ENCODE measurements around the gene POLE.

POLE gene

DNA sequence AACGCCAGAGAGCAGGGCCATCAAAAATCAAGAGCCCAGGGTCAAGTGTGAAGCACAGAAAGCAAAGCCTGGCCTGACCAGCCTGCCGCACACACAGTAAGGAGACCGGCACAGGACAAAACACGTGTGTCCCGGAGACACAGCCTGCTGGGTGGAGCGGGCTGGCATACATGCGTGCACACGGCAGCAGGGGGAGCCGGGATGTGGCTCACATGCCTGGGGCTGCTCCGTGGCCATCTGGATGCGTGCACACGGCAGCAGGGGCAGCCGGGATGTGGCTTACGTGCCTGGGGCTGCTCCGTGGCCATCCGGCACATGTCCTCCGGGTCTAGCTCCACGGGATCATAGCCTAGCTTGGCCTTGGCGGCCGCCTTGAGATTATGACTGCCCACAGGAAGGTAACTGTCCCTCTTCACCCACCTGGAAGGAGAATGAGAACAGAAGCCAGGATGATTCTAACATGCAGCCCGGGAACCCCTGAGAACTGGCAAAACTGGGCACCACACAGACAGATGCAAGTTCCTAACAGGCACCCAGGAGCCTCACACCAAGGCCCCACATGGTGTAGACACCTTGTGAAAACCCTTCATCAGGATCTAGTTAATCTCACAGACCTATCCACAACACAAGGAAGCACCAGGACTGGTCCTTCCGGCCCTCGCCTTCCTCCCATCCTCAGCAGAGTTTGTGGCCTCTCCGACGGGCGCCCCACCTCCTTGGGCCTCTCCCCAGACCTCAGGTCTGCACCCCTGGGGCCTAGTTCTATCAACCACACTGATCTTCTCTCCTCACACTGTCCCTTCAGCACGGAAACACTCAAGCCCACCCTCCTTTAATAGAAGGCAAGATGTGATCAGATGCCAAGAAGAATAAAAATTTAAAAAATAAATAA is 13.6 kb downstream of the POLE start:
- no peak for DNase-seq

DNA sequence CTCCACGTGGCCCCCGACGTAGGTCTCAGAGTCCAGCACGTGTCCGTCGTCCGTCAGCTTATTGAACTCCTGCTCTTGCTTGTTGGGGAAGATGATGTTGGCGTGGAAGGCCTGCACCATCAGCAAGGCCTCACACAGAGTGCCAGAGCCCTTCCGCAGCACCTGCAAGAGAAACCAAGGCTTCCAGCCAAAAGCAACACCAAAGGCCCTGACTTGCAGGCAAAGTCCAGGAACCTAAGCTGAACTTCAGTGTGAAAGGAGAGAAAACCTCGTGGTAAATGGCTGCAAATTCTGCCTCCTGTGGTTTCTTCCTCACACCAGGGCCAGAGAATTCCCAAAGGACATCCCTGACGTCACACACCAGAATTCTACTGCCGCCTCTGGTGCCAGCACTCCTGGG is 14.5 kb downstream of the POLE start:
- no peak for DNase-seq

DNA sequence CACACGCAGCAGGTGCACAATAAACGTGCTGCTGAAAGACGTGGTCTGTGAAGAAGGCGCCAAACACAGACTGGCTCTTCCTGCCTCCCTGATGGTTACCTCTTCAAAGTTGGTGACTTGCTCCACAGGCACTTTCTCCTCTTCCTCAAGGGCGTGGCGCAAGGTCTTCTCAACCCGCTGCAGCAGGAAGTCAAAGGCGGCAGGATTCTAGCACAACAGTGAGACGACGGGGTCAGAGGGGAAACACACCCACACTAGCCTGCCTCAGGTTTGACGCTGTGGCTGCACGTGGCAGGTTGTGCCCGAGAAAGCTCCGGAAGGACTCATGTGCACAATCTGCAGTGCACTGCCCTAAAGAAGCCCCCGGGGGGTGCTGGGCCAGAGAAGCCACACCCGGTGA is 15.0 kb downstream of the POLE start:
- DNase-seq: no peak

DNA sequence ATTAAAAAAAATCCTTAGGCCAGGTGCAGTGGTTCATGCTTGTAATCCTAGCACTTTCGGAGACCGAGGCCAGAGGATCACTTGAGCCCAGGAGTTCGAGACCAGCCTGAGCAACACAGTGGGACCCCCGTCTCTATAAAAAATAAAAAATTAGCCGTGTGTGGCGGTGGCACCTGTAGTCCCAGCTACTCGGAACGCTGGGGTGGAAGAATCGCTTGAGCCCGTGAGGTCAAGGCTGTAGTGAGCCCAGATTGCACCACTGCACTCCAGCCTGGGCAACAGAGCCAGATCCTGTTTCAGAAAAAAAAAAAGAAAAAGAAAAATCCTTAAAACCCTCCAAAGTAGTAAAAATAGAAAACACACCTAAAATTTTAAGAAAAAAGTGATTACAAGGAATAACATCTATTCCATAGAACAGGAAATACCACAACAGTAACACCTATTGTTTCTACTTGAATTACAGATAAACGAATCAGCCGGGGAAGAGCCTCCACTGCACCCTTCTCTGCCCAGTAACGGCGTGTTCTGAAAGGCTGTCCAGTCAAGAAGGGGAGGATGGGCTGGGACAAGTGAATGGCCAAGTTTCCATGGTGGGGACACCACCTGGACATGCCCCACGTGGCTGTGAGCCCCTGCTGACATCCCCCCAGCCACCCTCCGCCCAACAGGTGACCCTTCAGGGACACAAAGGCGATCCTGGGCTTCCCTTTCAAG is 17.8 kb downstream of the POLE start:
- no peak for DNase-seq

DNA sequence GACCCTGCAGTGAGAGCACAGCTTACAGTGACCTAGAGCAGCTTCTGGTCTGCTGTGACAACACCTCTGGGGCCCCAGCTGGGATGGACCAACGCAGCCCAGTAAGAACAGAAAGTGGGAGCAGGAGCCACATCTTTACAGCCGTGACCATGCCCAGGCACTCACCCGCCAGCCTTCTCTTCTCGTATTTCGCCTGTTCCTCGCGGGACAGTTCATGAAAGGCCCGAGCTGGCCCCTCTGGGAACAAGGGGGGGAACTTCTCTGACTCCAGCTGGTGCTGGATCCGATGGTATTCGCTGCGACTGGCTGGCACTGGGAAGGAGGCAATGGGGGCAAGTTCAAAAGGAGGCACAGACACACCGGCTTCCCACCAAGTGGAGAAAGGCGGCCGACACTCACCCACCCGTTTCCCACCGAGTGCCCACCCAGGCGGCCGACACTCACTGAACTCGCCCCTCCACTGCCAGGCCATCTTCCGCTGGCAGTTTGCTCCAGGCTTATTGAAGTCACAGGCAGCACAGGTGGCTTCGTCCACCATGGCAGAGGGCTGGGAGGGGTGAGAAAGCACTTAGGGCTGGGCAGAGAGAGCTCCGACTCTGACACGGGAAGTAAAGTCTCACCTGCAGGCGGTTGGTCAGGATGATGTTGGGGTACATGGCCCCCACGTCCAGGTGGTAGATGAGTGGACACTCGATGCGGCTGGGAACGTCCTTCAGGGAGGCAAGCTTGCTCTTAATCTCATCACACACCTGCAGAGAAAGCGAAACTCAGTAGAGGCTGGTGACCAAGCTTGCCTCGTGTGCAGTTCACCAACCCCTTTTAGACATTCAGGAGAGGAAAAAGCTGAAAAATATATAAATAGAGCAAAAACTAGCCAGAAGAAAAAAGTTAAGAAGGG is 18.7 kb downstream of the POLE start:
- no peak for DNase-seq

DNA sequence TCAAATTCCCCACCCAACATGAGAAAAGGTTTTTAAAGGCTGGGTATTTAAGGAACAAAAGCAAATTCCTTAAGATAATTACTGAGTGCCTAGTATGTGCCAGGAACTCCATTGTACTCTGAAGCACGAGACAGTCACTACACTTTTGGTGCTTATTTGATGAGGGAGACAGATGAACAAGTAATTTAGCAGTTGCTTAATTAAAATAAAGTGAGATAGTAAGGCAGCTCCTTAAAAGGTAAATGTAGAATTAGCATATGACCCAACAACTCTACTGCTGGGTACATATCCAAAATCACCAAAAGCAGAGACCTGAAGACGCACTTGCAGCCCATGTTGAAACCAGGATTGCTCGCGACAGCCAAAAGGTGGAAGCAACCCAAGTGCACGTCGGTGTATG is 21.3 kb downstream of the POLE start:
- DNase-seq: no peak

DNA sequence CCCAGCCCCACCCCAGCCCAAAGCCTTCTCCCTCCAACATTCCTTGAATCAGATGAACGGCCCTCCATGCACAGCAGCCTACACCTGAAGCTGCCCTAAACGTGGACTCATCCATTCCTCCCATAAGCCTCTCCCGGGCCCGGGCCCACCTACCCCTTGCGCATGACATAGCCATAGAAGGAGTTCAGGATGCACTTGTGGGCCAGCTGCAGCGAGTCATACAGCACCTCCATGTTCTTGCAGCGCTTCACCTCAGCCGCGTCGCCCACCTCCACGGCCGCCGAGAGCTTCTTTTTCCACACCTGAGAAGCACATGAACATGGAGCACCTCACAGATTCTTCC is 22.0 kb downstream of the POLE start:
- DNase-seq: no peak

DNA sequence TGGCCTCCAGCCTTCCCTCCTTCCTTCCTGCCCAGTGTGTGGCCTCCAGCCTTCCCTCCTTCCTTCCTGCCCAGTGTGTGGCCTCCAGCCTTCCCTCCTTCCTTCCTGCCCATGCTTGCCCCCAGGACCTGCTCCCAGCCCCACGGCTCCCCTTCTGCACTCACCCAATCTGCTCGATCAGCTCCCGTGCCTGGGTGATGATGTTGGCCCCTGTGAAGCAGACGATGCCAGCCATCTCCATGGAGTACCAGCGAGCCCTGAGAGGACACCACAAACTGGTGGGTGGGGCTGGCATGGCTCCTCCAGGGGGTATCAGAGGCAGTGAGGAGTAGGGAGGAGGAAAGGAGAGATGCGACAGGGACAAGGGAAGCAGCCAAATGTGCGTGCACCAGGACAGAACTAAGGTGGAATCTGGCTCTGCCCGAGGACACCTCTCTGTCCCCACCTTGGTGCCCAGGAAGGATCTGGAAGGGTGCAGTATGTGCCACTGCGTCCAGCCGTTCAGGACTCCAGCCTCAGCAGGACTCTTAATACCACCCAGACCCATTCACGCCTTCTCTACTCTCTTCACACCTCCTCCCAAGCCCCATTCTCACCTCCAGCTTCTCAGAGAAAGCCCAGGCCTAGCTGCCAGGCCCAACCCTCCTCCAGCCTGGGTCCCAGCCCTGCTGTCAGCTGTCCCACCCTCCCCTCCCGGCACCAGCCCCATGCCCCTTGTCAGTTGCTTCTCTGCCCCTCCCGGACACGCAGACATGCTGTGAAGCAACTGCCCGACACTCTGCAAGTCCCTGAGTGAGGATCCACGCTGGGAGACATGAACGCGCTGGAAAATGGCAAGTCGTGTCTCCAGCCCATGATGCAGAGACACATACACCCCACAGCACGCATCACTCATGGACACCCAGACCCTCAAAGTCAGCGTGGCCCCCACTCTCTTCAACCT is 22.7 kb downstream of the POLE start:
- no peak for DNase-seq

DNA sequence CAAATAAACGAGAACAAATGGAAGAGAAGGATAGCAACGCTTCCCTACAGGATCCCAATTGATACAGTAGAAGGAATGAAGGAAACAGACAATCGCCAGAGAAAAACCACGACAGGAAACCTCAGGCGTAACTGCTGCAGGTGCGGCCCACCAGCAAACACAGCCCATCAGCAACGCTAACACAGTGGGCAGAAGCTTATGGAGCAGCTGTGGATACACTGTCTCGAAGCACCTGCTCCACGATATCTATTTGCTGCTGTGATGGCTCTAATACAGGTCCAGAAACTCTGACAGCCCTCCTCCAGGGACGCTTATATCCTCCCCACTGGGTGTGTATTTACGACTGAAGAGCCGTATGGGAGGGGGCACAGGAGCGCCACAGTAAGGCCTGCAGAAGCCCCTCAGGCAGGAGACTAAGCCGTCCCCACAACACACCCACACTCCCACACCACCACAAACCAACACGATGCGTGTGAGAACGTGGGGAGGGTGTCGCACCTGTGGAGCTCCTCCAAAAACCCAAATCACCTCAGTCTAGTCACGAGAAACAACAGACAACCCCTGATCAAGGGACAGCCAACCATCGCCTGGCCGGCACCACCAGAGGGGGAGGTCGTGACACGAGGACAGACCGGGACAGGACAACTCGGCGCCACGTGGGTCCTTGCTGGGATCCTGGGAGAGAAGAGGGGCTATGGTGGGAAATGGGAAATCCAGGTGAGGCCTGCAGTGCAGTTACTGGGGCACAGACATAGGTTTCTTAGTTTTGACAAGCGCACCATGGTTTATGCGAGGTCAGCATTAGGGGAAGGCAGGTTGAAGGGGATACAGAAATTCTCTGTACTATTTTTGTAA is 24.0 kb downstream of the POLE start:
- no peak for DNase-seq

DNA sequence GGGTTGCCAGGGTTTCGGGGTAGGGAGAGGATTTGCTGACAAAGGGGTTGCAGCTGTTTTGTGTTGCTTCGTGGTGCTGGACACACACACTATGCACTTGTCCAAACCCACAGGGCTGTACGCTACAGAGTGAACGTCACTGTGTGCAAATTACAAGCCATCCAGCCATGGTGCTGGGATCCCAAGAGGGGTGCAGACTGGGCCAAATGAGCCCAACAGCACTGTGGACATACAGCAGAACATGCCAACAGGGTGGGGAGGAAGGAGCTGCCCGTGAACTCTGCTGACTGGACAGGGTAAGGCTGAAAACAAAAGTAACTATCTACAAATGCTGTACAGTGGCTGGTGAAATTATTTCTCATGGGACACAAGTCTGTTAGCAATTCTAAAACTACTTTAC is 25.2 kb downstream of the POLE start:
- no peak for DNase-seq

DNA sequence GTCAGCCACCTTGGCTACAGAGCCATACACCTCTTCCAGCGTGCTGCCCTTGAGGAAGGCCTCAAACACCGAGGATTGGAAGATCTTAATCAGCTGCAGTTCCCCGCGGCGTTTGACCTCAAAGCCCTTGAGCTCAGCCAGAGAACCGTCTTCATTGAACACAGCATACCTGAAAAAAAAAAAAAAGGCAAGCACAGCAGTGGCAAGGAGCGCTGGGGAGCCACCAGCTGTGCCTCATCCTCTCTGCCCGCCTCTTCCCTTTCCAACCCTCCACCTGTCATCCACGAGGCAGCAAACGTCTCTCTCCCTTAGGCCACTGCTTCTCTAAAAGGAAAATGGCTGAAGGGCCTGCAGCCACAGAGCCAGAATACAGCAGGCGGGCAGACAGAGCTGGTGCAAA is 26.1 kb downstream of the POLE start:
- DNase-seq: no peak

DNA sequence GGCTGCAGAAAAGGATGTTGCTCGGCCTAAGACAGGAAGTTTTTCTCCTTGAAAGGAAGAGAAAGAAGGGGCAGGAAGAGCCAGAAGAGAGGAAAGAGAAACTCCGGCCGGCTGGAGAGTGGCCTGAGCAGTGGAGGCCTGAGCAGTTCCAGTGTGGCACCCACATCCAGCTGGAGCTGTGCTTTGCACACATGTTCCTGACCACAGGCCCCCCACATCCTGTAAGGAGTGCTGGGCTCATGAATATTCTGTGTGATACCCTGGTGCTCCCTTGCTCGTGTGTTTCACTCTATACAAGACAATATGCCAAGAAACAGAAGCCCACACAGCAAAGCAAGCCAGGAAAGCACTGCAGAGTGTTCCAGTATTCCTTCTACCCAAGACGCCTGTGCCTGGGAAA is 27.1 kb downstream of the POLE start:
- no peak for DNase-seq

DNA sequence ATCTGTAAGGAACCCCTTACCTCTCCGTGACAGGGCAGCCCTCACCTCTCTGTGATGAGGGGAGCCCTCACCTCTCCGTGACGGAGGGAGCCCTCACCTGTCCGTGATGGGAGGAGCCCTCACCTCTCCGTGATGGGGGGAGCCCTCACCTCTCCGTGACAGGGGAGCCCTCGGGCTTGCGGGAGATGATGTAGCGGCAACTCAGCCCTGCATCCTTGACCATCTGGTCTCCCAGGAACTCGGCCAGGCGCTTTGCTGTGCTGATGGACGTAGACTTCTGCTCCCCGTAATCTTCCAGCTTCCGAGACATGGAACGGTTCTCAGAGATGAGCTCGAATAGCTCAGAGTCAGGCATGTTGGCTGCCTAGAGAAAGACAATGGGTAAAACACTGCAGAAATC is 28.0 kb downstream of the POLE start:
- DNase-seq: no peak

DNA sequence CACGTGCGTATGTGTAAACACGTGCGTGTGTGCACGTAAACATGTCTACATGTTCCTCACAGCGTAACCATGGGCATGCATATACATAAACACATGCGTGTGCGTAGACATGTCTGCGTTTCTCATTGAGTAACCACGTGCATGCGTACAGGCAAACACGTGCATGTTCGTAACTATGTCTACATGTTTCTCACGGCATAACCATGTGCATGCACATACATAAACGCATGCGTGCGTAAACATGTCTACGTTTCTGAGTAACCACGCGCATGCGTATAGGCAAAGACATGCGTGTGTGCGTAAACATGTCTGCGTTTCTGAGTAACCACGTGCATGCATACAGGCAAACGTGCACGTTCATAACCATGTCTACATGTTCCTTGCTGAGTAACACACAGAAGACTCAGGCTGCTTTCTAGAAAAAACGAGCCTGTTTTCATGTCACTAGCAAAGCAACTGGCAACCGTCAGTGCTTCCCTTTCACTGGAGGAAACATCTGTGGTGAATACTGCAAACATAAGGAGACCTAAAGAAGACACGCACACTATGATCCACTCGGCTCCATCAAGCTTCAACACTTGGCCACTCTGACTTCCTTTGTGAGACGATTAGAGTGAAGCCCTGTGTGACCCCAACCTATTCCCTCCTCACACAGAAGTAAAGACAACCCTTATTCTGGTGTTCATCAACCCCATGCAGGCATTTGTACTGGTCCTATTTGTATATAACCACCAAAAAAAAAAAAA is 28.8 kb downstream of the POLE start:
- no peak for DNase-seq

DNA sequence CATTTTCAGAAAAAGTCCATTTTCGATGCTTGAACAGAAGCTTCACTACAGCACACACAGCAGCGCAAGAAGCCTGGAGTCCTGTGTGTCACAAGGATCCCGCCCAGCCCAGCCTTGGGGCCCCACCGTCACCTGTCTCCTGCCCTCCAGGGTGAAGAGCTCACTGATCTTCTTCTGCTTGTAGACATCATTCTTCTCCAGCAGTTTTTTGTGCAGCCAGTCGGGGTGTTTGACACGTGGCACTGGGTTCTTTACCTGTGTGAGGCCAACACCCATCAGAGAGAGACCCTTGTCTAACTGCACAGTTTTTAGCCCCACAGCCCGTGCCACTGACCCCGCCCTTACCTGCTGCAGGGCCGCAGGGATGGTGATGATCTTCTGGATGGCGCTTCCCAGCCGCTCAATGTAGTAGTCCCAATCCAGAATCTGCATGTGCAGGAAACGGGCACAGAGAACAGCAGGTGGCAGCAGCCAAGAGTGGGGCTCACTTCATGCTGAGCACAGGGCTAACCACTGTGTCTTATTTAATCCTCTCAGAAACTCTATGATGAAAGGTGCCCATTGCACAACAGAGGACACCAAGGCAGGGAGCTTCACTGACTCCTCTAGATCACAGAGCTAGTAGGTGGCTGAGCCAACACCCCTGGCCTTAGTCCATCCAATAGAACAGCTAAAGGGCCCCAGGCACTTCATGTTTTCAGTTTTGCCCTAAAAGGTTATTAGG is 30.0 kb downstream of the POLE start:
- no peak for DNase-seq

DNA sequence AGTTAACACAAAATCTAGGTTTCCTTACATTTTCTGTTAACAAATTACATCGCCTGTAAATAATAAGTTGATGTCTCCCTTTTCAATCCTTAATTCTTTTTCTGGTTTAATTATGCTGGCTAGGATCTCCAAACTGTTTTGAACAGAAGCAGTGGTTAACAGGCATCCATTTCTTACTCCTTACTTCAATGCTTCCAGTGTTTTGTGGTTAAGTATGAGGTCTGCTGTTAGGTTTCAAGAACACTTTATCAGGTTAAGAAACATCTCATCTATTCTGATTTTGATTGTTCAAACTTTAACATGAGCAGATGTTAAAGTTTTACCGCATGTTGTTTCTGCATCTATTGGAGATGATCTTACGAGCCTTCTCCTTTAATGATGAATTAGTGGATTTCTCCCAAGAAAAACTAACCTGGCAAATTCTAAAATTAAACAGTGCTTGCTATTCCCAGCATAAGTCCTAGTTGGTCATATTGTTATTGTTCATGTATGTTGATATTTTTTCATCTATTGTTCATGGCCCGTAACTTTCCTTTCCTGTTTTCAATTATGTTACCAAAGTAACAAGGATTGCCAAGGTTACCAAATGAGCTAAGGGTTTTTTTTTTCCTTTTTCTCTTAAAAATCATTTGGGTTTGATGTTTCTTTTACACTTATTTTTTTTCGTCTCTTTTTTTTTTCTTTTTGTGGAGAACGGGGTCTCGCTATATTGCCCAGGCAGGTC is 33.4 kb downstream of the POLE start:
- DNase-seq: no peak

DNA sequence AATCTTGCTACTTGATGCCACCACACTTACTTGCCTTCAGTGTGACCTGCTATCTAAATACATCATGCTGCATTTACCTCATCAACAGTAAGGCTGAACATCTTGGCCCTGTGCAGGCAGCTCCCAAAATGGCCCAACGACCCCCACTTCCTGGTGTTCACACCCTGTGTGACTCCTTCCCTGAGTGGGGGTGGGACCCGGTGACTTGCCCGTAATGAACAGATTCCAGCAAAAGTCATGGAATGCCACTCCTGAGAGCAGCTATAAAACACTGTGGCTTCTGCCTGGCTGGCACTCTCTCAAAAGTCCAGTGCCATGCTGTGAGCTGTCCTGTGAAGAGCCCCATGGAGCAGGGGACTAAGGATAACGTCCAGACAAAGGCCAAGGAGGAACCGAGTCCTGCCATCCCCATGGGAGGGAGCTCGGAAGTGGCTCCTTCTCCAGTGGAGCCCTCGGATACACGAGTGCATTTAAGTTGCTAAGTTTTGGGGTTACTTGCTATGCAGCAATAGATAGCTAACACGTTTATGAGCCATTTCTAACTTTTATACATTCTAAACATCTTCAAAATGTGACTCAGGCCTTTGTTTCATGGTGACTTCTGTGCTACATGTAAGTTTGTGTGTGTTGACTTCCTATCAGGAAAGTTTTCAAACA is 35.6 kb downstream of the POLE start:
- no peak for DNase-seq

DNA sequence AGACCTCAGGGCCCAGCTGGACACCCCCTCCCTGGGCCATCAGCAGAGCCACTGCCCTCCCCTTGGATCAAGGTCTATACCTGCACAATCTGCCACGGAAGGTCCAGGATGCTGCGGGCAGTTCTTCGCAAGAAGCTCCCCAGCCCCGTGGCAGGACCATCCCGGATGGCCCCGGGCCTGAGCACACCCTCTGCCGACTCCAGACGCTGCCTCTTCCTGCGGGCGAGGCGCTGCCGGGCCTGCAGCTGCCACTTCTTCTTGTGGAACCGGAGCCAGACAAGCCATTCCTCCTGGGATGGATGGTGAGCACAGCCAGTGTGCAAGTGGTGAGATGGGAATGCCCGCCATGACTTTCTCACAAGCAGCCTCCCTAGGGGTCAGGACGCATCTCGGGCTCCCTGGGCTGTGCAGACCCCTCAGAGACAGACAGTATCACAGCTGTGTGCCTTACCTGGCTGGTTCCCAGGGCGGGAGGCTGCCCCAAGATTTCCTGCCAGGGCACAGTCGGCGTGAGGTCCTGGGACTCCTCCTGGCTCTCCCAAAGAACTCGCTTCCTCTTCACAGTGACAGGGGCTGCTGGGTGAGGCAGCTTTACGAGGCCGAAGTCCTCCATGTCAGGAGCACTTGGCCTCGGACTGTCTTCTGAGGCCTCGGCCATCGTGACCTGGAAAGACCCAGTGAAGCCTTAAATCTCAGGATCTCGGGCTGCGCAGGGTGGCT is 37.8 kb downstream of the POLE start:
- no peak for DNase-seq
